Loucy (cell line): ENCODE data around the gene ARL13A.

ENCODE experiments used
- EZH2phosphoT487 ChIP-seq: fragments of 200-600 bp; IDR thresholded peaks from 2 replicates; pipeline ENCODE4 v1.6.1; 2018; ENCODE audit warnings: antibody characterized with exemption, mild to moderate bottlenecking, moderate library complexity, borderline replicate concordance
- TF ChIP-seq, protein P1 (sequence below): fragments of 200-600 bp; sonication (generic); conservative IDR thresholded peaks from 2 replicates; pipeline ENCODE4 v1.5.1; 2014; ENCODE audit warnings: mild to moderate bottlenecking, antibody characterized with exemption, low read length

DNA sequence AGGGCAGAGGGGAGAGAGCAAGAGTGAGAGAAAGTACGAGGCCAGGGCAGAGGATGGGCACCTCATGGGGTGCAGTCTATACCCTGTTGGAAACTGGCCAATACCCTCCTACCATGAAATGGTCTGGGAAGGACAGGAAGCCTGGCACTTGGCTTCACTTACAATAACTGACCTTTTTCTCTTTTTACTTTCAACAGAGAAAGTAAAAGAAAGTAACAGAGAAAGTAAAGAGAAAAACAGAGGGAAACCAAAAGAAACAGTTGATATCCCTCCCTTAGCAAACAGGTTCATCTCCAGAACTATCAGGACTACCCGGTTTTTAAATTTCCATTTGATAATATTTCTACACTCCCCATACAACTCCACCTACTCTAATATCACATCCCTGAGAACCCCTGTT, 20.6 kb downstream of the ARL13A start:
- TF ChIP-seq, protein P1, sequence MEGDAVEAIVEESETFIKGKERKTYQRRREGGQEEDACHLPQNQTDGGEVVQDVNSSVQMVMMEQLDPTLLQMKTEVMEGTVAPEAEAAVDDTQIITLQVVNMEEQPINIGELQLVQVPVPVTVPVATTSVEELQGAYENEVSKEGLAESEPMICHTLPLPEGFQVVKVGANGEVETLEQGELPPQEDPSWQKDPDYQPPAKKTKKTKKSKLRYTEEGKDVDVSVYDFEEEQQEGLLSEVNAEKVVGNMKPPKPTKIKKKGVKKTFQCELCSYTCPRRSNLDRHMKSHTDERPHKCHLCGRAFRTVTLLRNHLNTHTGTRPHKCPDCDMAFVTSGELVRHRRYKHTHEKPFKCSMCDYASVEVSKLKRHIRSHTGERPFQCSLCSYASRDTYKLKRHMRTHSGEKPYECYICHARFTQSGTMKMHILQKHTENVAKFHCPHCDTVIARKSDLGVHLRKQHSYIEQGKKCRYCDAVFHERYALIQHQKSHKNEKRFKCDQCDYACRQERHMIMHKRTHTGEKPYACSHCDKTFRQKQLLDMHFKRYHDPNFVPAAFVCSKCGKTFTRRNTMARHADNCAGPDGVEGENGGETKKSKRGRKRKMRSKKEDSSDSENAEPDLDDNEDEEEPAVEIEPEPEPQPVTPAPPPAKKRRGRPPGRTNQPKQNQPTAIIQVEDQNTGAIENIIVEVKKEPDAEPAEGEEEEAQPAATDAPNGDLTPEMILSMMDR: no peak
- no peak for TF ChIP-seq EZH2phosphoT487
